Small intestine (tissue), 7 donors: Measurements from ENCODE around the gene MAP2K5. TPM values are rescaled to one million over a fixed set of nuclear protein-coding genes. Genes with fewer than 3 reads are reported as not detected.

Experiments used
- DNase-seq, 2 donors: peaks; one replicate each; pipeline versions ENCODE4 v3.0.0 to v3.0.0-alpha.2; 2013
- FAIRE-seq: peaks from 2 replicates; lab custom pipeline; 2012; peaks lifted over from hg19 to GRCh38; lab: Jason Lieb, UNC
- H3K27ac ChIP-seq, 3 donors: one replicate each; pipeline ENCODE4 v1.5.1; 2013; ENCODE audit warnings: low read length in 2 of 3, mild to moderate bottlenecking in 2 of 3, control low read depth in 1 of 3, inconsistent platforms in 1 of 3, low read depth in 1 of 3, moderate library complexity in 1 of 3
- H3K27me3 ChIP-seq, 3 donors: one replicate each; pipeline ENCODE4 v1.6.1; 2013; ENCODE audit warnings: low read length in 3 of 3, inconsistent platforms in 1 of 3; ENCODE audit not compliant: control insufficient read depth in 3 of 3, insufficient read depth in 3 of 3
- H3K36me3 ChIP-seq, 3 donors: one replicate each; pipeline ENCODE4 v1.6.1; 2013; ENCODE audit warnings: low read length in 3 of 3, inconsistent platforms in 1 of 3, low read depth in 1 of 3, mild to moderate bottlenecking in 1 of 3, moderate library complexity in 1 of 3; ENCODE audit not compliant: control insufficient read depth in 3 of 3, insufficient read depth in 2 of 3
- H3K4me1 ChIP-seq, 3 donors: one replicate each; pipeline ENCODE4 v1.6.1; 2013; ENCODE audit warnings: low read length in 2 of 3, inconsistent platforms in 1 of 3, low read depth in 1 of 3, mild to moderate bottlenecking in 1 of 3, moderate library complexity in 1 of 3; ENCODE audit not compliant: control insufficient read depth in 3 of 3, insufficient read depth in 2 of 3
- H3K4me3 ChIP-seq, 3 donors: one replicate each; pipeline ENCODE4 v1.5.1; 2013; ENCODE audit warnings: low read length in 3 of 3, control low read depth in 1 of 3, inconsistent platforms in 1 of 3, low read depth in 1 of 3, mild to moderate bottlenecking in 1 of 3, moderate library complexity in 1 of 3
- H3K9me3 ChIP-seq, 2 donors: one replicate each; pipeline ENCODE4 v1.6.1; 2013; ENCODE audit warnings: low read depth in 1 of 2, low read length in 1 of 2; ENCODE audit not compliant: control insufficient read depth in 2 of 2, insufficient read depth in 1 of 2
- WGBS, 3 donors: extraction: QIAGEN DNeasy Blood & Tissue Kit; methylation state at CpG; one replicate each; pipeline ENCODE4 v1.1.7; 2013; 5-methylcytosine and 5-hydroxymethylcytosine counted together
- polyA plus RNA-seq, 4 donors: library from polyadenylated mRNA; stranded (reverse) in 3 of 4; unstranded in 1 of 4; fragments of 200-250 nt in 3 of 4; fragments of 120-200 nt in 1 of 4; gene quantifications; one replicate each; pipeline versions ENCODE4 v1.2.1 to v1.2.3, GENCODE V29; 2013
- donor health status: healthy with polysubstance abuse.
- donor health status: control.
- donor health status: control.
- donor health status: Bipolar disorder and iron deficiency.
- donor health status: healthy.

The MAP2K5 gene
- polyA plus RNA-seq, 4 donors = 10.5 to 15.6 (median 11.8) TPM

DNA sequence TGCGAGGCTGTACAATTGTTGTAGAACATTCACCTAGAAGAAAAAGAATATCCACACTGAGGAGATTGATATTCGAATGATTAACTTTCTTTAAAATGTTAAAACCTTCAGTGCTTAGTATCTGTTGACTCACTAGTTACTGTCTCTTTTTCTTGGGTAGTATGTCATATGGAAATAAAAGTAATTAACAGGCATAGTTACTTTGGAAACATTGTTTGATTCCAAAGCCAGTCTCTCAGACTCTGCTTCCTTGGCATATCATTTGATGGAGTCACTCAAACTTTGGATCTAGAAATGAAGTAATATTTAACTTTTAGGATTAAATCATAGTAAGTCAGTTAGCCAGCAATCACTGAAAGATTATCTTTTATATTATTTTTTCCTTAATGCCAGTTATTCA, 63.4 kb downstream of the MAP2K5 start:
- Histone ChIP-seq H3K4me1 (peaks cover 0 to 6% (median 4%) of the 10 kb centered on the region in 3 donors), H3K9me3 (no peaks in the 10 kb centered on the region), H3K36me3 (no peaks in the 10 kb centered on the region), H3K4me3 (no peak overlapping the region), H3K27ac (no peak overlapping the region), H3K27me3 (no peaks in the 10 kb centered on the region)
- DNase-seq = no peak
- no peak for FAIRE-seq
- WGBS, 3 donors = 94 to 96% (median 96%) methylated on average over 2 of the region's 2 CpGs

DNA sequence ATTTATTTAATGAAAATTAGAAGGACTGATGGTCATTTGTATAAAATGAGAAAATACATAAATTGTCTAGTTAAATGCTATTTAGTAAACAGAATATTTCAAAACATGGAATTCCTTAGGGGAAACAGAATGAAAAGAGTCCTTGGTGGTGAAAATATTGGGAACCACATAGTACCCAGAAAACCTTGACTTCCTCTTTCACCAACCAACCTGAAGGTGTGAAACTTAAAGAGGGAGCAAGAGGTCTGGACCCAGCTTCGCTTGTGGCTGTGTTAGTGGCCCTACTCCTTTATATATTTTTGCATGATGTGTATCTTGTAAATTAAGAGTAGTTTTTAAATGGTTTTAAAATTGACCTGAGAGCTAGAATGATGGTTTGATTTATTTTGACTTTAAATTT, 64.2 kb downstream of the MAP2K5 start:
- 90 to 100% (median 93%) methylated on average over 1 of the region's 1 CpG for WGBS, 3 donors
- FAIRE-seq (no peak), DNase-seq (no peak)
- Histone ChIP-seq H3K4me3 (no peak overlapping the region), H3K4me1 (peaks cover 0 to 12% (median 4%) of the 10 kb centered on the region in 3 donors), H3K9me3 (no peaks in the 10 kb centered on the region), H3K27me3 (no peaks in the 10 kb centered on the region), H3K36me3 (no peaks in the 10 kb centered on the region), H3K27ac (no peak overlapping the region)

DNA sequence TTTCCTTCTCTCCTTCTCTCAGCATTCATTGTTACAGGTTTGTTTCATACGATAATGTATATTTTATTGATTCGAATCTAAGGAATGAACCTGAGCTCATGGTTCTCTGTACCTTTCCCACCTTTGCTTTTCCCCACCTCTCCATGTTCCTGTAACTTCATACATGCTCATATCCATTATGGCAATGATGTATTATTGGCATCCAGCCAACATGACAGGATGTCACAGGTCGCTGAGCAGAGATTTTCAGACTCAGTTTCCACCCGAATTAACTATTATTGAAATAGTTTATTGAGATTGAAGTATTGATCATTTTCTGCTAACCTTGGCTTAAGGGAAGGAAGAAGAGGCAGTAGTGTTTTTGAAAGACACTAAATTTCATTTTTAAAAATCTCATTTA, 64.8 kb downstream of the MAP2K5 start:
- no peak overlapping the region for H3K4me3 ChIP-seq
- peaks cover 0 to 16% (median 4%) of the 10 kb centered on the region in 3 donors for H3K4me1 ChIP-seq
- 68 to 88% (median 79%) methylated on average over 4 of the region's 4 CpGs for WGBS, 3 donors
- FAIRE-seq = no peak
- DNase-seq = no peak
- H3K27me3 ChIP-seq = no peaks in the 10 kb centered on the region
- H3K9me3 ChIP-seq = no peaks in the 10 kb centered on the region
- no peaks in the 10 kb centered on the region for H3K36me3 ChIP-seq
- no peak overlapping the region for H3K27ac ChIP-seq

DNA sequence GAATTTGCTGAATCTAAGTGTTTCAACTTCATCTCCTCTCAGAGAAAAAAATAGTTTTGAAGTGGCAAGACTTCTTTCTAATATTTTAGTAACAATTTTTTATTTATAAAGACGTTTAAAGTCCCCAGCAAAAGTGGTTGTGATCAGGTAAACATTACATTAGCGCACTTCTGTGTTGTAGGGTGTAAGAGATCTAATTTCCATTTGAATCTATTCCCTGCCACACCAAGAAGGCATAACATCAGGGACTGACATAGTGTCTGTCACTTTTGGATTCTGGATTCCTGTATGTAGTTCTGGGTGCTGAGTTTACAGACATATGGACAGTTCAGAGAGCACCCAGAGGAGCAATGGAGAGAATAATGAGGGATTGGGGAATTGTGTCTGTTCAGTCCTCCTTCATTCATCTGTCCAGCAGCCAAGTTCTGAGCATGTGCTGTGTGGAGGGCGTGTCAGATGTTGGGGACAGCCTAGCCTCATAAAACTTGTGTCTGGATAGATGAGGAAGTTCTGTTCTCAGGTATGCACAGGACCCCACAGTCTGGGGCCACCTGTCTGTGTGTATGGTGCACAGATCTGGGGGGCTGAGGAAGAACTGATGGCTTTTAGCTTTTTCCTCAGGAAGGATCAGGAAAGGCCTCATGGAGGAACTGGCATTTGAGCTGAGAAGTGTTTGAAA, 65.6 kb downstream of the MAP2K5 start:
- FAIRE-seq (no peak), DNase-seq (peak; percentile 54 to 70)
- Histone ChIP-seq H3K9me3 (no peaks in the 10 kb centered on the region), H3K27ac (peak overlapping the region in 1 of 3 donors; percentile 52), H3K36me3 (no peaks in the 10 kb centered on the region), H3K4me1 (peaks cover 0 to 22% (median 7%) of the 10 kb centered on the region in 3 donors), H3K4me3 (no peak overlapping the region), H3K27me3 (no peaks in the 10 kb centered on the region)
- 54 to 78% (median 69%) methylated on average over 3 of the region's 3 CpGs for WGBS, 3 donors

- Histone ChIP-seq H3K4me1 (peaks cover 0 to 25% (median 7%) of the 10 kb centered on the region in 3 donors), H3K27me3 (no peaks in the 10 kb centered on the region), H3K4me3 (no peak overlapping the region), H3K27ac (peak overlapping the region in 1 of 3 donors; percentile 52), H3K9me3 (no peaks in the 10 kb centered on the region), H3K36me3 (no peaks in the 10 kb centered on the region)
- FAIRE-seq = no peak
- WGBS, 3 donors = 92 to 100% (median 94%) methylated on average over 2 of the region's 2 CpGs
- peak; percentile 14 to 43 for DNase-seq
Measured at GRCh38 chr15:67608638-67608959, 66.1 kb downstream of the MAP2K5 start.

DNA sequence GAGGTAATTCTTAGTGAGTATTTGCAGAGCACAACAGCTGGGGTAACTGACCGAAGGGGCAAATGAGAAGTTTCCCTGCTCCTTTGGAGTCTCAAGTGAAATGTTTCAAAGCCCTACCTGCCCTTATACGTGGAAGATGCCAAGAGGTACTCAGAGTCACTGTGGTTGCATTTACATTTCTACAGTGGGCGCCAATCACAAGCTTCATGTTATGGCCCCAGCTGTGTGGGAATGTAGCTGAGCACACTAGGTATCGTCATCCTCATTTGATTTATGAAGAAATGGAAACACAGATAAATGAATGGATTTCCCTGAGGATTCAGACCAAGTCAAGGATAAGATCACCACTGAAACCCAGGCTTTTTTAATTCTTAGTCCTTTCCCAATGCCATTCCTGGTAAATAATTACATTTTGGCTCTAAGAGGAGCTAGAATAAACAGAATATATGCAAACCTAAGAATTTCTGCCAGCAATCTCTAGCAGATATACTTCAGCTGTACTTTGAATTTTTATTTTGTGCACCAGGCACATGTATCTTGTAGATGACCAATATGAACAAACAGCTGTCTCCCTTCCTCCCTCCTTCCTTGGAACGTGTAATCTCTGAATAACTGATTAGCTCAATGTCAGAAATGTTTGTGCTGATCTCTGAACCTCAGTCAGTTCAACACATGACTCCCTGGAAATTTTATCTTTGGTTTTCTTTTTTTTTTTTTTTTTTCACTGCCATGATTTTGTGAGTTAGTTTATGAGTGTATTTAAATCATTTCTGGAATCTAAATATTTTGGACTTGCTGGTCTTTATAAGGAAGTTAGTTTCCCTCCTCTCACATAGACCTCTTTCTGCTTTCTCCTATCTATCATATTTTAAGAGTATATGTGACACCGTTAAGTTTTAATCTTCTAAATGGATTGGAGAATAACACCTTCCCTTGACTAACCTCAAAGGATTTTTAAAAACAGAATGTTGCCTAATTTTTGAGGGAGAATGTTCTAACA, 69.2 kb downstream of the MAP2K5 start:
- Histone ChIP-seq H3K4me1 (peaks cover 0 to 25% (median 7%) of the 10 kb centered on the region in 3 donors), H3K4me3 (no peak overlapping the region), H3K27ac (peak overlapping the region in 1 of 3 donors; percentile 61), H3K9me3 (no peaks in the 10 kb centered on the region), H3K36me3 (no peaks in the 10 kb centered on the region), H3K27me3 (no peaks in the 10 kb centered on the region)
- FAIRE-seq (peak; percentile 81), DNase-seq (peak; percentile 78 to 90)
- WGBS, 3 donors = 59 to 65% (median 62%) methylated on average over 6 of the region's 6 CpGs

DNA sequence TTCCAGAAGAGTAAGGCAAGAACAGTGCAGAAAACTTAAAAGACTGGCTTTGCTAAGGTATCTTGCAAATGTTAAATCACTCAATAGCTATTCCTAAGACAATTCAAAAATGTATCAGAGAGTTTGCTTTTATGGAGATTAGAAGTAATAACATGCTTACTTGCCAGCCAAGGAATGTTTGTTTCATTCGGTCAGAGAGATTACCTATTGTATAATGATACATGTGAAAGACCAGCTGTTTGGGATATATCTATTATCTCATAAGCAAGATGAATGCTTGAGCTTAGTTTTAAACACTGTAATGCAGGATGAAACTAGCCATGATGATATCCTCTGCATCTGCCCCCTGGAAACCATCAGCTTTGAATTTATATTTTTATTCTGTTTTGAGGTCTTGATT, 70.7 kb downstream of the MAP2K5 start:
- H3K4me3 ChIP-seq = no peak overlapping the region
- H3K36me3 ChIP-seq = no peaks in the 10 kb centered on the region
- DNase-seq = no peak
- H3K27me3 ChIP-seq = no peaks in the 10 kb centered on the region
- no peak for FAIRE-seq
- peaks cover 0 to 25% (median 5%) of the 10 kb centered on the region in 3 donors for H3K4me1 ChIP-seq
- H3K27ac ChIP-seq = peak overlapping the region in 1 of 3 donors; percentile 61
- no peaks in the 10 kb centered on the region for H3K9me3 ChIP-seq
- 24 to 63% (median 52%) methylated on average over 1 of the region's 1 CpG for WGBS, 3 donors

GRCh38 chr15:67613708-67614107, 71.2 kb downstream of the MAP2K5 start:
- Histone ChIP-seq H3K9me3 (no peaks in the 10 kb centered on the region), H3K4me3 (no peak overlapping the region), H3K27ac (no peak overlapping the region), H3K27me3 (no peaks in the 10 kb centered on the region), H3K4me1 (peaks cover 0 to 24% (median 3%) of the 10 kb centered on the region in 3 donors), H3K36me3 (no peaks in the 10 kb centered on the region)
- DNase-seq (no peak), FAIRE-seq (no peak)
- WGBS, 3 donors = 93% methylated on average over 3 of the region's 3 CpGs
